Effector memory CD4-positive, alpha-beta T cell (primary cell): ENCODE data around the gene AFAP1L1.

ENCODE experiments used
- DNase-seq, 3 donors: peaks; one replicate each; pipeline ENCODE4 v3.0.0-alpha.2; 2020
- H3K27ac ChIP-seq: 2 replicates; pipeline ENCODE4 v1.7.0; 2013; ENCODE audit warnings: mild to moderate bottlenecking, low read length, moderate library complexity; ENCODE audit not compliant: insufficient read depth, poor library complexity, severe bottlenecking
- H3K27me3 ChIP-seq: replicated peaks from 2 replicates; pipeline ENCODE4 v1.7.0; 2013; ENCODE audit warnings: mild to moderate bottlenecking, low read length; ENCODE audit not compliant: insufficient read depth, control insufficient read depth, poor library complexity, severe bottlenecking
- H3K36me3 ChIP-seq: 2 replicates; pipeline ENCODE4 v1.7.0; 2013; ENCODE audit warnings: mild to moderate bottlenecking, low read length, moderate library complexity; ENCODE audit not compliant: control insufficient read depth, insufficient read depth
- H3K4me1 ChIP-seq: 2 replicates; pipeline ENCODE4 v1.7.0; 2013; ENCODE audit warnings: low read length, mild to moderate bottlenecking; ENCODE audit not compliant: control insufficient read depth, insufficient read depth, poor library complexity, severe bottlenecking
- H3K4me3 ChIP-seq: 2 replicates; pipeline ENCODE4 v1.7.0; 2013; ENCODE audit warnings: low read length, low read depth, mild to moderate bottlenecking; ENCODE audit not compliant: insufficient read depth, poor library complexity, severe bottlenecking
- H3K9me3 ChIP-seq: 2 replicates; pipeline ENCODE4 v1.7.0; 2013; ENCODE audit warnings: mild to moderate bottlenecking, low read length, moderate library complexity; ENCODE audit not compliant: control insufficient read depth

Gene AFAP1L1

GRCh38 chr5:149283626-149284480 lies 12.2 kb downstream of the AFAP1L1 start:
- no peaks in the 10 kb centered on the region for H3K27me3 ChIP-seq
- no peak for DNase-seq
- H3K36me3 ChIP-seq, result no peaks in the 10 kb centered on the region
- H3K9me3 ChIP-seq, result no peaks in the 10 kb centered on the region
- no peak overlapping the region for H3K4me3 ChIP-seq
- H3K4me1 ChIP-seq, result no peaks in the 10 kb centered on the region
- no peak overlapping the region for H3K27ac ChIP-seq

- Histone ChIP-seq H3K36me3 (no peaks in the 10 kb centered on the region), H3K4me1 (no peaks in the 10 kb centered on the region), H3K9me3 (no peaks in the 10 kb centered on the region), H3K27ac (no peak overlapping the region), H3K27me3 (no peaks in the 10 kb centered on the region), H3K4me3 (no peak overlapping the region)
- DNase-seq, result no peak
These were observed 12.8 kb downstream of the AFAP1L1 start for GRCh38 chr5:149284501-149284900.

- Histone ChIP-seq H3K36me3 (no peaks in the 10 kb centered on the region), H3K4me1 (no peaks in the 10 kb centered on the region), H3K4me3 (no peak overlapping the region), H3K27ac (no peak overlapping the region), H3K9me3 (no peaks in the 10 kb centered on the region), H3K27me3 (no peaks in the 10 kb centered on the region)
- no peak for DNase-seq
These were observed 13.5 kb downstream of the AFAP1L1 start for GRCh38 chr5:149285153-149285552.

GRCh38 chr5:149288436-149288835 lies 16.8 kb downstream of the AFAP1L1 start:
- Histone ChIP-seq H3K36me3 (no peaks in the 10 kb centered on the region), H3K27ac (no peak overlapping the region), H3K9me3 (no peaks in the 10 kb centered on the region), H3K4me3 (no peak overlapping the region), H3K4me1 (no peaks in the 10 kb centered on the region), H3K27me3 (no peaks in the 10 kb centered on the region)
- DNase-seq, result no peak

GRCh38 chr5:149289301-149289700 lies 17.6 kb downstream of the AFAP1L1 start:
- H3K27me3 ChIP-seq, result no peaks in the 10 kb centered on the region
- H3K27ac ChIP-seq, result no peak overlapping the region
- H3K4me1 ChIP-seq, result no peaks in the 10 kb centered on the region
- H3K9me3 ChIP-seq, result no peaks in the 10 kb centered on the region
- no peak overlapping the region for H3K4me3 ChIP-seq
- DNase-seq, result no peak
- H3K36me3 ChIP-seq, result no peaks in the 10 kb centered on the region

- no peaks in the 10 kb centered on the region for H3K36me3 ChIP-seq
- H3K27ac ChIP-seq, result no peak overlapping the region
- H3K9me3 ChIP-seq, result no peaks in the 10 kb centered on the region
- H3K27me3 ChIP-seq, result peaks cover 4% of the 10 kb centered on the region
- no peak for DNase-seq
- H3K4me1 ChIP-seq, result no peaks in the 10 kb centered on the region
- no peak overlapping the region for H3K4me3 ChIP-seq
These were observed 23.5 kb downstream of the AFAP1L1 start for GRCh38 chr5:149294872-149295829.

GRCh38 chr5:149297340-149298025 lies 25.8 kb downstream of the AFAP1L1 start:
- H3K27me3 ChIP-seq, result peaks cover 4% of the 10 kb centered on the region
- no peaks in the 10 kb centered on the region for H3K4me1 ChIP-seq
- H3K4me3 ChIP-seq, result no peak overlapping the region
- H3K36me3 ChIP-seq, result no peaks in the 10 kb centered on the region
- no peaks in the 10 kb centered on the region for H3K9me3 ChIP-seq
- no peak overlapping the region for H3K27ac ChIP-seq
- no peak for DNase-seq

- no peak for DNase-seq
- Histone ChIP-seq H3K4me3 (no peak overlapping the region), H3K27me3 (peaks cover 4% of the 10 kb centered on the region), H3K36me3 (no peaks in the 10 kb centered on the region), H3K9me3 (no peaks in the 10 kb centered on the region), H3K27ac (no peak overlapping the region), H3K4me1 (no peaks in the 10 kb centered on the region)
These were observed 26.5 kb downstream of the AFAP1L1 start for GRCh38 chr5:149298163-149298562.

- Histone ChIP-seq H3K4me1 (no peaks in the 10 kb centered on the region), H3K4me3 (no peak overlapping the region), H3K27ac (no peak overlapping the region), H3K27me3 (peaks cover 4% of the 10 kb centered on the region), H3K36me3 (no peaks in the 10 kb centered on the region), H3K9me3 (no peaks in the 10 kb centered on the region)
- DNase-seq, result no peak
These were observed 27.3 kb downstream of the AFAP1L1 start for GRCh38 chr5:149298842-149299404.
